Activated T-helper 2 cell treated with anti-CD3 and anti-CD28 coated beads, Interferon-gamma antibody, Interleukin-2, Interleukin-4, amounts not matched to agents 10 μg/mL and 5 μg/mL and 100 μg/mL, durations not matched to agents 14 hours and 24 hours and 36 hours (primary cell): ENCODE data around the gene UBA7. TPM values are rescaled to one million over a fixed set of nuclear protein-coding genes. Genes with fewer than 3 reads are reported as not detected.
"Not testable (repeated sequence)": the region's sequence is repeated elsewhere in the genome, so short reads cannot be mapped to it uniquely, and the experiment has no call there.

Experiments
- DNase-seq: peaks from one replicate; pipeline ENCODE4 v3.0.0; 2021; ENCODE audit warnings: low spot score
- H3K27ac Mint-ChIP-seq: one replicate; pipeline ENCODE4 v1.8.0; 2021; ENCODE audit warnings: mixed read lengths
- H3K27me3 Mint-ChIP-seq: one replicate; pipeline ENCODE4 v1.8.0; 2021; ENCODE audit warnings: low read depth, mixed read lengths
- H3K36me3 Mint-ChIP-seq: one replicate; pipeline ENCODE4 v1.8.0; 2021; ENCODE audit warnings: low read depth, mixed read lengths
- H3K4me1 Mint-ChIP-seq: one replicate; pipeline ENCODE4 v1.8.0; 2021; ENCODE audit warnings: low read depth, mixed read lengths
- H3K4me3 Mint-ChIP-seq: one replicate; pipeline ENCODE4 v1.8.0; 2021; ENCODE audit warnings: low read depth, mild to moderate bottlenecking, moderate library complexity, mixed read lengths
- H3K9me3 Mint-ChIP-seq: one replicate; pipeline ENCODE4 v1.8.0; 2021; ENCODE audit warnings: mixed read lengths
- intact Hi-C: fragments of 100-400 bp; cut with micrococcal nuclease; formaldehyde crosslinking; loops from one replicate; pipeline ENCODE4 v1.15.1; 2023
- total RNA-seq: library from RNA; stranded (reverse); gene quantifications from 2 replicates; pipeline ENCODE4 v1.2.3, GENCODE V29; 2022

Gene UBA7
- total RNA-seq, 1 donor from 2014 or later = 92.0 TPM

- Mint-ChIP-seq H3K36me3 (peaks cover 15% of the 10 kb centered on the region), H3K9me3 (no peaks in the 10 kb centered on the region), H3K27ac (peak within 1 kb of the TSS; percentile 95), H3K4me3 (peak within 1 kb of the TSS; percentile 90), H3K27me3 (no peaks in the 10 kb centered on the region), H3K4me1 (peaks cover 17% of the 10 kb centered on the region)
- intact Hi-C loops = loop anchor here (1.0 to 2.0 kb wide), 2 partner anchors 17 to 374 kb away; partner anchors contain the start of genes INKA1 and TCTA
- peak; percentile 100 for DNase-seq
Observed at GRCh38 chr3:49786357-49787181, 27.2 kb downstream of the UBA7 start, which contains the start of gene IP6K1. TSS of gene IP6K1 (minus strand) at chr3:49786542. CDS start at chr3:49748040, 38,502 bp downstream.

- H3K9me3 Mint-ChIP-seq = no peaks in the 10 kb centered on the region
- DNase-seq = no peak
- peaks cover 22% of the 10 kb centered on the region for H3K36me3 Mint-ChIP-seq
- peaks cover 21% of the 10 kb centered on the region for H3K4me1 Mint-ChIP-seq
- H3K27ac Mint-ChIP-seq = peak overlapping the region; percentile 88
- H3K27me3 Mint-ChIP-seq = no peaks in the 10 kb centered on the region
- intact Hi-C loops = loop anchor here (1.0 to 2.0 kb wide), 2 partner anchors 18 to 373 kb away; partner anchors contain the start of genes INKA1 and TCTA
- H3K4me3 Mint-ChIP-seq = peak overlapping the region; percentile 90
Observed at GRCh38 chr3:49785565-49786356, 28.0 kb downstream of the UBA7 start.

DNA sequence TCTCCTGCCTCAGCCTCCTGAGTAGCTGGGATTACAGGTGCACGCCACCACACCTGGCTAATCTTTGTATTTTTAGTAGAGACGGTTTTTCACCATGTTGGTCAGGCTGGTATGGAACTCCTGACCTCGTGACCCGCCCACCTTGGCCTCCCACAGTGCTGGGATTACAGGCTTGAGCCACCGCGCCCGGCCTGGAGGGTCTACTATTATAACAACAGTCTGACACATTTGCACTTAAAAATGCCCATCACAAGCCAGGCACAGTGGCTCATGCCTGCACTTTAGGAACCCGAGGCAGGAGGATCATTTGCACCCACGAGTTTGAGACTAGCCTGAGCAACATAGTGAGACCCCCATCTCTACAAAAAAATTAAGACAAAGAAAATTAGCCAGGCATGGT, 31.5 kb downstream of the UBA7 start:
- Mint-ChIP-seq H3K36me3 (peaks cover 37% of the 10 kb centered on the region), H3K4me1 (peaks cover 26% of the 10 kb centered on the region)
- H3K27me3 Mint-ChIP-seq, H3K4me3 Mint-ChIP-seq, intact Hi-C loops, H3K27ac Mint-ChIP-seq, DNase-seq, H3K9me3 Mint-ChIP-seq: not testable (repeated sequence)

DNA sequence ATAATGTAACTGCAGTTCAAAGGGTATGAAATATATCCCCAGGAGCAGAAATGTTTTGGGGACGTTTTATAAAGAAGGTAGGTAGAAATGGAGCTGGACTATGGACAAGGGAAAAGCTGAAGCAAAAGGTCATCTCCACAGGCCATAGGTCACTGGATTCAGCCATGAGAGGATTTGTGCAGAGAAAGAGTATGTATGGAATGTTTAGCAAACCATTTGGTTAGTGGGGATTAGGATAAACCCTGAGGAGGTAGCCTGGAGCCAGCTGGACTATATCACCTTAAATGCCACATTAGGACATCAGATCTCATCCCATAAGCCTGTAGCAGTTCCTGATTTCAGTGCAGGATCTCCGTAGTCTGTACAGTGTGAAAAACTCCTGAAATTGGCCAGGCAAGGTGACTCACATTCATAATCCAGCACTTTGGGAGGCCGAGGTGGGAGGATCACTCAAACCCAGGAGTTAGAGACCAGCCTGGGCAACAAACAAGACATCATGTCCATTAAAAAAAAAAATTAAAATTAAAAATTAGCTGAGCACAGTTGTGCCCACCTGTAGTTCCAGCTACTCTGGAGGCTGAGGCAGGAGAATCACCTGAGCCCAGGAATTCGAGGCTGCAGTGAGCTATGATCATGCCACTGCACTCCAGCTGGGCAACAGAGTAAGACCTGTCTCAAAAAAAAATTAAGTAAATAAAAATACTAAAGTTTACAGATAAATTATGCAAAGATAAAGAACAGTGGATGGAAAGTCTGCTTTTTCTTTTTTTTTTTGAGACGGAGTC, 32.1 kb downstream of the UBA7 start:
- intact Hi-C loops = no loop called here
- H3K4me3 Mint-ChIP-seq = no peak overlapping the region
- H3K4me1 Mint-ChIP-seq = peaks cover 20% of the 10 kb centered on the region
- DNase-seq = no peak
- peak overlapping the region; percentile 22 for H3K27ac Mint-ChIP-seq
- H3K36me3 Mint-ChIP-seq = peaks cover 37% of the 10 kb centered on the region
- H3K9me3 Mint-ChIP-seq = no peaks in the 10 kb centered on the region
- no peaks in the 10 kb centered on the region for H3K27me3 Mint-ChIP-seq

- DNase-seq, intact Hi-C loops, H3K27me3 Mint-ChIP-seq, H3K27ac Mint-ChIP-seq, H3K4me3 Mint-ChIP-seq, H3K9me3 Mint-ChIP-seq: not testable (repeated sequence)
- Mint-ChIP-seq H3K4me1 (peaks cover 19% of the 10 kb centered on the region), H3K36me3 (peaks cover 37% of the 10 kb centered on the region)
Observed at GRCh38 chr3:49780975-49781365, 32.8 kb downstream of the UBA7 start.

DNA sequence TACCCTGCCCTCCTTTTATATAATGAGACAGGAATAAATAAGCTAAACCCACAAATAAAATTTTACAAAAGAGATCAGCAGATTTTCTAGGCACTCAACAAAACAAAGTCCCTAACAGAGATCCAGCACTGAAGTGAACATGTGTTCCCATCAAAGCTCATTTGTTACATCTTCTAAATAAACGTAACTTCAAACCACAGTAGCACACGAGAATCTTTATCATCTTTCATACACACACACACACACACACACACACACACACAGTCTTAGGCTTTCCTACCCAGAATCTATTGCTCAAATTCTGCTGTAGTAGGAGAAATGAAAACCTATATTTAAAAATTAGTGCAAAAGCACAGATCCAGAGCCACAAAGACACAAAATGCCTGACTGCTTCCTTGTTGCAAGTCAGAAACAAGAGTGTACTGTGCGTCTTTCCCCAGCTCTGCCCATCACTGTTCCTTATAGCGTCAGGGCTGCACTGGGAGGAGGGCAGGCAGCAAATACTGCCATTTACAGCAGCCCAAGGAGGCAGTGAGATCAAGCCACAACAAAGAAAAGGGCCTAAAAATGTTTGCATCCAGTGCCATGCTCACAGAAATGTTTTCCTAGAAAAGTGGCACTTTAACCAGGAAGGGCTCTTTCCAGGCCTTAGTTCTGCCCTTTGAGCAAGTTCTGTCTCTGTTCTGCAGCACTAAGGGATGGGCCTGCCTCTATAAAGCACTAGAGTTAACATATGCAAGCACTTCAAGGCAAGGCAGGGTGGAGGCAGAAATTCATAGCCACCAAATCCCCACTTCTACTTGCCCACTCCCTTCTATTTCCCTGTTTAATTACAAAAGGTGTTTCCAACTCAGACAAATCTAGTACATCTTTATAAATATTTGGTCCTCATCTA, 33.4 kb downstream of the UBA7 start:
- H3K27me3 Mint-ChIP-seq = no peaks in the 10 kb centered on the region
- intact Hi-C loops = no loop called here

GRCh38 chr3:49779358-49780079, 34.2 kb downstream of the UBA7 start:
- peaks cover 11% of the 10 kb centered on the region for H3K4me1 Mint-ChIP-seq

More for the DNA sequence above, 33.4 kb downstream of the UBA7 start:
- Mint-ChIP-seq H3K9me3 (no peaks in the 10 kb centered on the region), H3K4me3 (no peak overlapping the region), H3K27ac (no peak overlapping the region), H3K36me3 (peaks cover 31% of the 10 kb centered on the region), H3K4me1 (peaks cover 15% of the 10 kb centered on the region)
- DNase-seq = no peak

DNA sequence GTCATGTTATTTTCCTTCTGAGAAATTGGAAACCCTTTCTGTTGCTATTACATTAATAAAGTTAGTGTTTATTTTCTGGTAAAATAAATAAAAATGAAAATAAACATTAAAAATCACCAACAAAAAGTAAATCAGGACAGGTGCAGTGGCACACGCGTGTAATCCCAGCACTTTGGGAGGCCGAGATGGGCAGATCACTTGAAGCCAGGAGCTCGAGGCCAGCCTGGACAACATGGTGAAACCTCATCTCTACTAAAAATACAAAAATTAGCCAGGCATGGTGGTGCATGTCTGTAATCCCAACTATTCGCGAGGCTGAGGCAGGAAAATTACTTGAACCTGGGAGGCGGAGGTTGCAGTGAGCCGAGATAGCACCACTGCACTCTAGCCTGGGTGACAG, 37.7 kb downstream of the UBA7 start:
- H3K27ac Mint-ChIP-seq, H3K9me3 Mint-ChIP-seq, H3K4me1 Mint-ChIP-seq, H3K4me3 Mint-ChIP-seq, H3K27me3 Mint-ChIP-seq, DNase-seq, intact Hi-C loops: not testable (repeated sequence)
- H3K36me3 Mint-ChIP-seq = peaks cover 17% of the 10 kb centered on the region

More at GRCh38 chr3:49779358-49780079, 34.2 kb downstream of the UBA7 start:
- Mint-ChIP-seq H3K9me3 (no peaks in the 10 kb centered on the region), H3K27ac (no peak overlapping the region), H3K4me3 (no peak overlapping the region), H3K27me3 (no peaks in the 10 kb centered on the region), H3K36me3 (peaks cover 25% of the 10 kb centered on the region)
- intact Hi-C loops = no loop called here
- DNase-seq = no peak

DNA sequence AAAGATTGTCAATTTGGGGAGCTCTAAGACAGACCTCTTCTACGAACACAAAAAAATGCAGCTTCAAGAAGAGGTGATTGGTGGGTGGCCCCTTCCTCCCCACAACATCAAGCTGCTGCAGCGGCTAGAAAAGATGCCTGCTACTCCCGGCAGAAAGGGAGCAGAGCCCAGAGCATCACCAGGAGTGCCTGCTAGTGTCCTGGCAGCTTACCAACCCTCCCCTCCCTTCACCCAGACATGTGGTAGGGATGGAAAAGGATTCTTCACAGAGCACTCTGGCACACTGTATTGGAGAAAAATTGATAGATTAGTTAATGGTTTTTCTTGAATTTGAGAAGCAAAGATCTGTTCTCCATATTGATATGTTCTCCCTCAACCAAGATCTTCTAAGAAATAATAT, 38.2 kb downstream of the UBA7 start:
- H3K4me3 Mint-ChIP-seq = no peak overlapping the region
- no peaks in the 10 kb centered on the region for H3K27me3 Mint-ChIP-seq
- H3K4me1 Mint-ChIP-seq = peaks cover 7% of the 10 kb centered on the region
- no peak for DNase-seq
- H3K36me3 Mint-ChIP-seq = peaks cover 14% of the 10 kb centered on the region
- intact Hi-C loops = no loop called here
- no peaks in the 10 kb centered on the region for H3K9me3 Mint-ChIP-seq
- no peak overlapping the region for H3K27ac Mint-ChIP-seq

GRCh38 chr3:49772703-49773102, 41.0 kb downstream of the UBA7 start:
- intact Hi-C loops = no loop called here
- no peaks in the 10 kb centered on the region for H3K9me3 Mint-ChIP-seq
- no peak for DNase-seq
- no peak overlapping the region for H3K4me3 Mint-ChIP-seq
- peaks cover 8% of the 10 kb centered on the region for H3K4me1 Mint-ChIP-seq
- peaks cover 13% of the 10 kb centered on the region for H3K36me3 Mint-ChIP-seq
- no peaks in the 10 kb centered on the region for H3K27me3 Mint-ChIP-seq
- H3K27ac Mint-ChIP-seq = no peak overlapping the region

- Mint-ChIP-seq H3K36me3 (peaks cover 13% of the 10 kb centered on the region), H3K4me3 (no peak overlapping the region), H3K27me3 (no peaks in the 10 kb centered on the region), H3K4me1 (peaks cover 8% of the 10 kb centered on the region), H3K27ac (no peak overlapping the region), H3K9me3 (no peaks in the 10 kb centered on the region)
- no peak for DNase-seq
- intact Hi-C loops = no loop called here
Observed at GRCh38 chr3:49771340-49771938, 42.3 kb downstream of the UBA7 start.
